Activated naive CD4-positive, alpha-beta T cell treated with anti-CD3 and anti-CD28 coated beads, Interleukin-2, amount 10 ng/mL, durations not matched to agents 7 days and 5 days (primary cell): ENCODE measurements around the gene OR2W3.

Experiments
- CTCF ChIA-PET: fragments of 350-600 bp; sonication (Branson Sonifier 250); formaldehyde crosslinking; loops from one replicate; lab custom pipeline; 2021; ENCODE audit warnings: antibody characterized with exemption; lab: Charles Lee
- DNase-seq: peaks from one replicate; pipeline ENCODE4 v3.0.0-alpha.2; 2020
- H3K27ac Mint-ChIP-seq: one replicate; pipeline ENCODE4 v1.8.0; 2021; ENCODE audit warnings: mild to moderate bottlenecking, moderate library complexity, mixed read lengths
- H3K27me3 Mint-ChIP-seq: one replicate; pipeline ENCODE4 v1.8.0; 2021; ENCODE audit warnings: mild to moderate bottlenecking, mixed read lengths
- H3K36me3 Mint-ChIP-seq: one replicate; pipeline ENCODE4 v1.8.0; 2021; ENCODE audit warnings: mixed read lengths
- H3K4me1 Mint-ChIP-seq: one replicate; pipeline ENCODE4 v1.8.0; 2021; ENCODE audit warnings: mixed read lengths
- H3K4me3 Mint-ChIP-seq: one replicate; pipeline ENCODE4 v1.8.0; 2021; ENCODE audit warnings: mild to moderate bottlenecking, moderate library complexity, mixed read lengths
- H3K9me3 Mint-ChIP-seq: one replicate; pipeline ENCODE4 v1.8.0; 2021; ENCODE audit warnings: mixed read lengths

Gene OR2W3

GRCh38 chr1:247895976-247896375, 589 bp downstream of the OR2W3 start:
- no peak for DNase-seq
- Mint-ChIP-seq H3K4me1 (no peaks in the 10 kb centered on the region), H3K27me3 (no peaks in the 10 kb centered on the region), H3K36me3 (no peaks in the 10 kb centered on the region), H3K9me3 (no peaks in the 10 kb centered on the region), H3K4me3 (no peak overlapping the region), H3K27ac (no peak overlapping the region)
- CTCF ChIA-PET, result no interaction called here

DNA sequence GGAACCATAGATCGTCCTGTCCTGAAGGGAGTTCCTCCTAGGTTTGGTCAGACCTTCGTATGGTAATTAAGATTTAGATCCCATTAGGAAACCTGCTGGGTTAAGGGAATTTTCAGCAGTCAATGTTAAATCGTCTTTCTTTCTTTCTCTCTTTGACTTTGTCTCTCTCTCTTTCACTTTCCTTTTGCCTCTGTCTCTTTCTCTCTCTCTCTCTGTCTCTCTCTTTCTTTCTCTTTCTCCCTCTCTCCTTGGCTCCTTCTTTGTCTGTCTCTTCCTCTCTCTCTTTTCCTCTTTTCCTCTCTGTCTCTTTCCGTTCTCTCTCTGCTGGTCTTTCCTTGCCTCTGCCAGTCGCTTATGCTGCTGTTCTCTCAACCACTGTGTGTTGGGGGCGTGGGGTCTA, 8.7 kb downstream of the OR2W3 start:
- no peak overlapping the region for H3K27ac Mint-ChIP-seq
- no peak for DNase-seq
- peaks cover 1% of the 10 kb centered on the region for H3K9me3 Mint-ChIP-seq
- H3K4me1 Mint-ChIP-seq, result peaks cover 28% of the 10 kb centered on the region
- no peak overlapping the region for H3K4me3 Mint-ChIP-seq
- H3K36me3 Mint-ChIP-seq, result no peaks in the 10 kb centered on the region
- CTCF ChIA-PET, result no interaction called here
- H3K27me3 Mint-ChIP-seq, result peaks cover 8% of the 10 kb centered on the region

GRCh38 chr1:247905181-247905580, 9.8 kb downstream of the OR2W3 start:
- Mint-ChIP-seq H3K4me1 (peaks cover 28% of the 10 kb centered on the region), H3K27ac (no peak overlapping the region), H3K4me3 (no peak overlapping the region), H3K27me3 (peaks cover 8% of the 10 kb centered on the region), H3K9me3 (peaks cover 1% of the 10 kb centered on the region), H3K36me3 (no peaks in the 10 kb centered on the region)
- no peak for DNase-seq
- CTCF ChIA-PET, result no interaction called here

- CTCF ChIA-PET, result interaction anchor here (1.1 kb wide), 1 partner anchor 48 kb away, joined by 3 read pairs; no protein-coding TSS in a partner anchor
- DNase-seq, result no peak
- peaks cover 8% of the 10 kb centered on the region for H3K27me3 Mint-ChIP-seq
Observed at GRCh38 chr1:247905910-247906503, 10.6 kb downstream of the OR2W3 start.

DNA sequence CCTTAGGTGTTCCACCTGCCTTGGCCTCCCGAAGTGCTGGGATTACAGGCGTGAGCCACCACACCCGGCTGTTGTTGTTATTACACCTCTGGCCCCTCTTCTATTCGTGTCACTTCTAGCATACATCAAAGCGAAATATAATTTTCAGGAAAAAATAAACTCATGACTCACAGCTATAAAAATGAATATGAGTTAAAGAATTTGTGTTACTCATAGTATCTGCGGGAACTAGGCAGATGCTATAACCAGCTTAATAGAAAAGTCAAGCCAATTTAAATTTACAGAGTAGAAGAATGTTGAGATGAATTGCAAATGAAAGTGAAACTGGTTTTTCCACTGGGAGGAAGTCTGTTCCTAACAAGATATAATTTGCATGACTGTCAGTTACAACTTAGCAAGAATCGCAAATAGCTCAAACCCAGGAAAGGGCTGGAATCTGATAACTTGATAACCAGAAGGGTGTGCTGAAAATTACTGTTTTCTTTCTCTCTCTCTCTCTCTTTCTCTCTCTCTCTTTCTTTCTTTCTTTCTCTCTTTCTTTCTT, 11.2 kb downstream of the OR2W3 start:
- Mint-ChIP-seq H3K9me3 (peaks cover 1% of the 10 kb centered on the region), H3K4me3 (peak overlapping the region; percentile 44), H3K4me1 (peaks cover 28% of the 10 kb centered on the region), H3K27me3 (peaks cover 8% of the 10 kb centered on the region), H3K27ac (peak overlapping the region; percentile 73), H3K36me3 (no peaks in the 10 kb centered on the region)
- CTCF ChIA-PET, result interaction anchor here (0.7 to 1.1 kb wide), 2 partner anchors 49 to 333 kb away, joined by 3 read pairs; no protein-coding TSS in a partner anchor
- DNase-seq, result no peak

More at GRCh38 chr1:247905910-247906503, 10.6 kb downstream of the OR2W3 start:
- Mint-ChIP-seq H3K27ac (peak overlapping the region; percentile 73), H3K4me3 (peak overlapping the region; percentile 44), H3K4me1 (peaks cover 28% of the 10 kb centered on the region), H3K9me3 (peaks cover 1% of the 10 kb centered on the region), H3K36me3 (no peaks in the 10 kb centered on the region)

- H3K9me3 Mint-ChIP-seq, result peaks cover 1% of the 10 kb centered on the region
- no peak overlapping the region for H3K4me3 Mint-ChIP-seq
- no peak overlapping the region for H3K27ac Mint-ChIP-seq
- CTCF ChIA-PET, result no interaction called here
- no peak for DNase-seq
- peaks cover 28% of the 10 kb centered on the region for H3K4me1 Mint-ChIP-seq
- H3K27me3 Mint-ChIP-seq, result peaks cover 8% of the 10 kb centered on the region
- H3K36me3 Mint-ChIP-seq, result no peaks in the 10 kb centered on the region
Observed at GRCh38 chr1:247908766-247909165, 13.4 kb downstream of the OR2W3 start.

DNA sequence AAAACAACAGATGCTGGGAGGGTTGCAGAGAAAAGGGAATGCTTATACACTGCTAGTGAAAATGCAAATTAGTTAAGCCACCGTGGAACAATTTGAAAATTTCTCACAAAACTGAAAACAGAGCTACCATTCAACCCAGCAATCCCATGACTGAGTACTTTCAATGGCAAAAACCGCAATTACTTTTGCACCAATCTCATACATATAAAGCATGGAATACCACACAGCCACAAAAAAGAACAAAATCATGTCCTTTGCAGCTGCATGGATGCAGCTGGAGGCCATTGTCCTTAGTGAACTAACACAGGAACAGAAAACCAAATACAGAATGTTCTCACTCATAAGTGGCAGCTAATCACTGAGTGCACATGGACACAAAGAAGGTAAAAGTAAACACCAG, 18.4 kb downstream of the OR2W3 start:
- no peaks in the 10 kb centered on the region for H3K27me3 Mint-ChIP-seq
- no peaks in the 10 kb centered on the region for H3K9me3 Mint-ChIP-seq
- no peaks in the 10 kb centered on the region for H3K36me3 Mint-ChIP-seq
- H3K27ac Mint-ChIP-seq, result no peak overlapping the region
- no peak for DNase-seq
- H3K4me3 Mint-ChIP-seq, result no peak overlapping the region
- no peaks in the 10 kb centered on the region for H3K4me1 Mint-ChIP-seq
- CTCF ChIA-PET, result no interaction called here

DNA sequence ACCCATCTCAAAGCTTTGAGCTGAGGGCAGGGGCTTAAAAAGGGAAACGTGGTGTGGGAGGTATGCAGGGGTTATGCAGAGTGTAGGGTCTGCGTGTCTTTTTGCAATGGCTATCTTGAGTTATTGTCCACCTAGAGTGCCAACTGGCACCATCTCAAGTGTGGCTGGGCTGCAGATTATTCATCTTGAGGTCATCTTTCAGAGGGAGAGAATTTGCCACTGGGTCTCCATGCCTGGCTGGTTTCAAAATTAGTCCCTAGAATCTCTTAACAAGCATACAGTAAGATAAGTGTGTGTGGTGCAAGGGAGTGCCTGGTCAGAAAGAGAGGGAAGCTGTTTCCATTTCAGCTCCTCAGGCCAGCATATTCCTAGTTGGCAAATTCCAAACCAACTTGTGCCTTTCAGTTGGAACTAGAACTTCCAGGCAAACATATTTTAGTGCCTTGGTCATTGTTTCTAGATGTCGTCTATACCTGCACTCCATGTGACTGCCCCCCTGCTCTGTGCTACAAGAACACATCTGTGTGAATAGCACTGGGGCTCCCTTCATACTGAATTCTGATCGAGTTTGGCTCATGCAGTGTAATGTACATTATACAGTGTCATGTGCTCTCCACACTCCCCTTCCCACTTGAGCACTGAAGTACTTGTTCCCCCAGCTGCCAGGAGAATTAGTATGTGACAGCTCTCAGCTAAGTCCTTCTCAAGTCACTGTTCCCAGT, 19.7 kb downstream of the OR2W3 start:
- Mint-ChIP-seq H3K4me3 (no peak overlapping the region), H3K9me3 (no peaks in the 10 kb centered on the region), H3K27me3 (no peaks in the 10 kb centered on the region), H3K27ac (no peak overlapping the region), H3K36me3 (no peaks in the 10 kb centered on the region), H3K4me1 (no peaks in the 10 kb centered on the region)
- DNase-seq, result no peak
- CTCF ChIA-PET, result no interaction called here

GRCh38 chr1:247919952-247920351, 24.6 kb downstream of the OR2W3 start, which contains the start of gene OR2T8:
TSS of gene OR2T8 (plus strand) at chr1:247920252. CDS start at chr1:247921018, 766 bp downstream.
- CTCF ChIA-PET, result no interaction called here
- no peak for DNase-seq
- H3K9me3 Mint-ChIP-seq, result no peaks in the 10 kb centered on the region
- no peak within 1 kb of the TSS for H3K27ac Mint-ChIP-seq
- no peaks in the 10 kb centered on the region for H3K36me3 Mint-ChIP-seq
- H3K4me1 Mint-ChIP-seq, result no peaks in the 10 kb centered on the region
- no peak within 1 kb of the TSS for H3K4me3 Mint-ChIP-seq
- H3K27me3 Mint-ChIP-seq, result no peaks in the 10 kb centered on the region

- H3K27ac Mint-ChIP-seq, result no peak overlapping the region
Observed at GRCh38 chr1:247923941-247924340, 28.6 kb downstream of the OR2W3 start.

DNA sequence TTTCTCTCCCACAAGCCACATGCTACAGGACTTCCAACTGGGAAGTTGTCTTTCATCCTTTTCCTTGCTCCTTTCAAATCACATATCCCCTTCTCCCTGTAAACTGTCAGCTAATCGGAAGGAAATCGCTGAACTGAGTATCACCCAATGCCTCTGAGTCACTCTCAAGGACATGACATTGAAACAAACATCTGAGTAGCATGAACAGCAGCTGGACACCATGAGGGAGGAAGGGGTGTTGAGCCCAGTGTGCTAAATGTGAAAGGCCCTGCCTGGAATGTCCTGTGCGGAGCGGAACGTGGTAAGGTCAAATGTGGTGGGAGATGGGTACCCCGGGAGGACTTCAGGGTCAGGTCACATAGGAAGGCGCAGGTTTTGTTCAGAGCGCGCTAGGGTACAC, 29.5 kb downstream of the OR2W3 start, which contains the start of gene OR2AJ1:
Gene OR2AJ1 (plus strand): TSS at position 22 of the 400 bp plus-strand sequence. CDS start 8,880 bp downstream, outside the sequence.
- CTCF ChIA-PET, result no interaction called here
- Mint-ChIP-seq H3K27ac (no peak within 1 kb of the TSS), H3K9me3 (no peaks in the 10 kb centered on the region), H3K27me3 (no peaks in the 10 kb centered on the region), H3K4me3 (no peak within 1 kb of the TSS), H3K4me1 (no peaks in the 10 kb centered on the region), H3K36me3 (no peaks in the 10 kb centered on the region)
- no peak for DNase-seq

More at GRCh38 chr1:247923941-247924340, 28.6 kb downstream of the OR2W3 start:
- H3K9me3 Mint-ChIP-seq, result no peaks in the 10 kb centered on the region
- H3K4me1 Mint-ChIP-seq, result no peaks in the 10 kb centered on the region
- H3K27me3 Mint-ChIP-seq, result no peaks in the 10 kb centered on the region
- DNase-seq, result no peak
- CTCF ChIA-PET, result no interaction called here
- H3K4me3 Mint-ChIP-seq, result no peak overlapping the region
- H3K36me3 Mint-ChIP-seq, result no peaks in the 10 kb centered on the region

GRCh38 chr1:247933989-247934388, 38.6 kb downstream of the OR2W3 start:
- H3K36me3 Mint-ChIP-seq, result no peaks in the 10 kb centered on the region
- peaks cover 5% of the 10 kb centered on the region for H3K27me3 Mint-ChIP-seq
- H3K4me3 Mint-ChIP-seq, result no peak overlapping the region
- CTCF ChIA-PET, result no interaction called here
- no peaks in the 10 kb centered on the region for H3K4me1 Mint-ChIP-seq
- H3K27ac Mint-ChIP-seq, result no peak overlapping the region
- no peak for DNase-seq
- peaks cover 8% of the 10 kb centered on the region for H3K9me3 Mint-ChIP-seq

DNA sequence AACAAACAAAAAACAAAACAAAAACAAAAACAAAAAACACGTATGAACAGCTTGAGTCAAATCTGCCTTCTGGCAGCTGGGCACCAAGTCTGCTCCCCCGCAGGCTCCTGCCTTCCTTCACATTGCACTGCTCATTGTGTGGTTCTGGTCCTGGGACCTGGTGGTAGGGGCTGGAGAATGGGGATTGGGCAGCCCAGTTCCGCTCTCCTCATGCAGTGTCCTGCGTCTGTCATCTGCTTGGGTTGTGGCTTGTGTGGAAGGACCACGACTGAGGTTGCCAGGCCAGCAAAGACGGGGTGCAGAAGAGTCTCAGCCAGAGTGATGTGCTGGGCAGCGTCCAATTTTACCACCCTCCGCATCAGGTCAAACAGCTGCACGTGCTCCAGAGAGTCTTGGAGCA, 40.4 kb downstream of the OR2W3 start:
- no peak for DNase-seq

DNA sequence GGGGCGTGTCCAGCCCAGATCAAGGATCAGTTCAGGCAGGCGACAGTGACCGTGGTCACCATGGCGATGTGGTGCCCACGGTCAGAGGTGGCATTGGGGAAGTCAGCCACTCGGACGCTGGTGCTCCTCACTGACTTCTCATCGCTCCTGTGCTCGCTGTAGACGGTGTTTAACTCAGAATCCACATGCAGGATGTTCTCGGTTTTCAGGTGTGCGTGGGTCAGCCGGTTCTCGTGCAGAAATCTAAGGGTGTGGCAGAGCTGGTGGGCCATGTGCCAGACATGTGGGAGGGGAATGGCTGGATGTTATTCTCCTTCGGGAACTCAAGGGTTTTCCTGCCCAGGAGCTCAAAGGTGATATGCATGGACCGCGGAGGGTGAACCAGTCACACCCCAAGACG, 41.0 kb downstream of the OR2W3 start:
- H3K4me1 Mint-ChIP-seq, result no peaks in the 10 kb centered on the region
- H3K4me3 Mint-ChIP-seq, result no peak overlapping the region
- CTCF ChIA-PET, result interaction anchor here (1.1 kb wide), 1 partner anchor 18 kb away, joined by 3 read pairs; no protein-coding TSS in a partner anchor
- no peaks in the 10 kb centered on the region for H3K36me3 Mint-ChIP-seq
- H3K9me3 Mint-ChIP-seq, result peaks cover 8% of the 10 kb centered on the region
- no peak overlapping the region for H3K27ac Mint-ChIP-seq
- peaks cover 5% of the 10 kb centered on the region for H3K27me3 Mint-ChIP-seq
- DNase-seq, result peak; percentile 20

More for the DNA sequence above, 40.4 kb downstream of the OR2W3 start:
- Mint-ChIP-seq H3K4me3 (no peak overlapping the region), H3K9me3 (peaks cover 8% of the 10 kb centered on the region), H3K27me3 (peaks cover 5% of the 10 kb centered on the region), H3K4me1 (no peaks in the 10 kb centered on the region), H3K36me3 (no peaks in the 10 kb centered on the region), H3K27ac (no peak overlapping the region)
- CTCF ChIA-PET, result no interaction called here
